GM19035 (cell line): ENCODE results near the gene CNST.
"Not testable (repeated sequence)": the region's sequence is repeated elsewhere in the genome, so short reads cannot be mapped to it uniquely, and the experiment has no call there.

Source experiments
- ATAC-seq: cut with Tn5 transposase; IDR thresholded peaks from one replicate; pipeline ENCODE4 v1.9.1; 2021; ENCODE audit not compliant: unreplicated experiment

Gene CNST

DNA sequence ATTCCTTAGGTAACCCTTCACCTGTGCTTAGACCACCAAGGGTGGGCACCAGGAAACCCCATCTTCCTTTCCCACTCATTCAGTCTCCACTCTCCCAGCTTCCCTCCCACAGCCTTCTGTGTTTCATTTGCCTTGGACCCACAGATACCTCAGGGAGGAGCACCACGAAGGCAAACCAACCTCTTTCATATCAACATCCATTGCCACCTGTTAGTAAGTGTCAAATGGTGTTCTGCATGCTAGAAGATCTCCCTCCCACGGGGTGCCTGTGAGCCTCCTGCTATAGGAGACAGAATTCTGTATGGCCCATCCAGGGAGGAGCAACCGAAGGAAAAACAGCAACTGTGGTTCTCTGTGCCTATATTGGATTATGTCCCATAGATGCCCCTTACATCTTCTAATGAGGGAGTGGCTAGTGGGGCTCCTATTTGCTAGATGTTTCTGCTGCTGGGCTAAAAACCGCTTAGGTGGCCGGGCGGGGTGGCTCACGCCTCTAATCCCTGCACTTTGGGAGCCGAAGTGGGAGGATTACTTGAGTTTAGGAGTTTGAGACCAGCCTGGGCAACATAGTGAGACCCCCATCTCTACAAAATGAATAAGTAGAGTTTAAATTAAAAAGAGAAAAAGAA is 132.3 kb downstream of the CNST start:
- ATAC-seq: no peak

DNA sequence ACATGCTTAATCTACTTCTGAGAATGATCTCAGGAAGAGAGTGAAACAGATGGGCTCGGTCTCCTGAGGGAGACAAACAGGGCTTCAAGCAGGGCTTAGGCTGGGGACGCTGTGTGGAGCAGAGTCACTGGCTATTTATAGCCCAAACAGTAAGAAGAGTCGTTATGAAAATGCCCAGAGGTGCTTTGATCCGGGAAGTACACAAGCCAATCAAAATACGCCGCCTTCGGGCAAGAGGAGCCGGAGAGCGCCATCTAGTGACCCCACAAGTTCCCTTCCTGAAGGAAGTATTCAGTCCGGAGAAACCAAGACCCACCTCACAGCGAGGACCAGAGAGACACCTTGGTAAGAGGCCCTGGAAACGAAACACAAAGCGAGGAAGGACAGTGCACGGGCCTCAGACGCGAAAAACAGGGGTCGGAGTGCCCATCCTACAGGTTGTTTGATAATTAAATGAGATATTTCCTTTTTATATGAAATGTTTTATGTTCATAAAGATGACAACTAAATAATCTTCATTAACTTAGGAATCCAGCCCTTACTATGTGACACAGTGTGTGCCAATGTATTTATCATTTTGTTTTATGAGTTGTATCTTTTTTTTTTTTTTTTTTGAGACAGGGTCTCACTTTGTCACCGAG is 133.0 kb downstream of the CNST start:
- ATAC-seq: peak; percentile 92

DNA sequence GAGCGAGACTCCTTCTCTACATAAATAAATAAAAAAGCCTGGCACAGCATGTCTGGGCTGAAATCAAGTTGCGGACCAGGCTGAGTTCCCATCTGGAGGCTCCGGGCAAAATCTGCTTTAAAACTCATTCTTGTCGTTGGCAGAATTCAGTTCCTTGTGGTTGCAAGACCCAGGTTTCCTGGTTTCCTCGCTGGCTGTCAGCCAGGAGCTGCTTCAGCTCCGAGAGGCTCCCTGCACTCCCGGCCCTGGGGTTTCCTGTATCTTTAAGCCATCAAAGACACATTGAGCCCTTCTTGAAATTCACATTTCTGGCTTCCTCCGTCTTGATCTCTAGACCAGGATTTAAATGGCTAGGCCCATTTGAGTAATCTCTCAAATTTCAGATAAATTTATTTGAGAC is 137.3 kb downstream of the CNST start:
- no peak for ATAC-seq

DNA sequence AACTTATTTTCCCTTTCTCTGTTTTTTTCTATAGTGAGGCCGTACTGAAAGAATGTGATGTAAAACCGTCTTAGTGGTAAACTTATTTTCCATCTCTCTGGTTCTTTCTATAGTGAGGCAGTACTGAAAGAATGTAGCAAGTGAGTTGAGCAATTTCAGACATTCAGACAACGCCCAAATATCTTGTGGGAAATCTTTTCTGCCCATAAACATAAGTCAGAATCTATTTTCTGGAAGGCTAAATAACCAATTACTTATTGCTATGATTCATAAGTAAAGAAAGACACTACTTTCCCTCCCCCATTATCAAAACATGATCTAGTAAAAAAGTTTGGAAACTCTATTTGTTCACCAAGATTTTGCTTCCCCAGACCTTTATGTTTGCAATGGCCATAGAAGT is 139.1 kb downstream of the CNST start:
- ATAC-seq: no peak

DNA sequence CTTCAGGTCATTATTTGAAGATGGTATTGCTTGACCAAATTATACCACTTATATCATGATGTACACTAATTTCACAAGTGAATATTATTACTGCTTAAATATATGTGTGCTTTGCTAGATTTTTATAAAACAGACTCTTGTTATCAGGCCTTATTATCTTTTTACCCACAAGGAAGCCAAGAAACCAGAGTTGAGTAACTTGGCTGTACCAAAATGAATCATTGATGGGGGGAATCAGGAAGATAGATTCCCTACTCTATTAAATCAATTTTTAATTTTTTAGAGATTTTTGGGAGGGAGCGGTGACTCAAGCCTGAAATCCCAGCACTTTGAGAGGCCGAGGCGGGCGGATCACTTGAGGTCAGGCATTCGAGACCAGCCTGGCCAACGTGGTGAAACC is 141.9 kb downstream of the CNST start:
- ATAC-seq: no peak

DNA sequence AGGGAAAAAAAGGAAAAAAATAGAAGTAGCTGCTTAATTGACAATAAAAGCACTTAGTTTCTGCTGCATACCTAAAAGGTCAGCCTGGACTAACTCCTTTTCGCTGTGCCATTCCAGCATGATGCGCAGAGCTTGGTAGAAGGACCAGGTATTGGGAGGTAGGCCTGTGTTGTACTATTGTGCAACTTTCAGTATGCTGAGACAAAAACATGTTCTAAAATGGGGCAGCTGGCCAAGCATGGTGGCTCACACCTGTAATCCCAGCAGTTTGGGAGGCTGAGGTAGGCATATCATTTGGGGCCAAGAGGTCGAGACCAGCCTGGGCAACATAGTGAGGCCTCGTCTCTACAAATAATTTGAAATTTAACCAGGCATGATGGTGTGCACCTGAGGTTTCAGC is 142.9 kb downstream of the CNST start:
- ATAC-seq: no peak

DNA sequence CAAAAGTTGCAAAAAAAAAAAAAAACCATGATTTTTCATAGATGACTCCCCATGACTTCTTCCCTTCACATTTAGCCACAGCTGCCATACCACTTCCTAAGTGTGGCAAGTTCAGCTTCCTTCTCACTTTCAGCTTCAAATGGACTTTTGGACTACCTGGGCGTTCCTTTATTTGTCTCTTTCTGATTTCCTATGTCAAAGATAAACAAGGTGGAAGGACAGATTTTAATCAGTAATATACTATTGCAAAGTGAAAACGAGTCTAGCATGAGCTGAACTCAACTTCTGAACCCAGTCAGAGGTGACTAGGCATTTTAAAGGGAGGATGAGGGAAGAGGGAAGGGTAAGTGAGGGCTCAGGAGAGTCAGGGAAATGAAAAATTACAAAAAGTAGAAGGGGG is 143.6 kb downstream of the CNST start:
- ATAC-seq: no peak

DNA sequence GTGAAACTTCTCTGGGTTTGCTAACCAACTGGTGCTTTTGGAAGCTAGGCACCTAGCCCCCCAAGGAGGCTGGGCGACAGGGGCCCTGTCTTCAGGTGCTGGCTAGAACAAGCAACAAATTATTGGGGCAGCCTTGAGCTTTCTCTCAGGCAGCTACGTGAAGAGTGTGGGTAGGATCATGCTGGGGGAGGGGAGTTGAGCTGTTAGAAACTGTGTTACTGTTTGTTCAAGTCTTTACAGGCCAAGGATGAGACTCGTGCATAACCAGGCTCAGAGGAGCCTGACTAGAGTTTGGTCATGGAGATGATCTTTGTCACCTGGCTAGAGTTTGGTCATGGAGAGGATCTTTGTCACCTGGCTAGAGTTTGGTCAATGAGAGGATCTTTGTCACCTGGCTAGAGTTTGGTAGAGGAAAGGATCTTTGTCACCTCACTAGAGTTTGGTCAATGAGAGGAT is 145.3 kb downstream of the CNST start:
- ATAC-seq: no peak

DNA sequence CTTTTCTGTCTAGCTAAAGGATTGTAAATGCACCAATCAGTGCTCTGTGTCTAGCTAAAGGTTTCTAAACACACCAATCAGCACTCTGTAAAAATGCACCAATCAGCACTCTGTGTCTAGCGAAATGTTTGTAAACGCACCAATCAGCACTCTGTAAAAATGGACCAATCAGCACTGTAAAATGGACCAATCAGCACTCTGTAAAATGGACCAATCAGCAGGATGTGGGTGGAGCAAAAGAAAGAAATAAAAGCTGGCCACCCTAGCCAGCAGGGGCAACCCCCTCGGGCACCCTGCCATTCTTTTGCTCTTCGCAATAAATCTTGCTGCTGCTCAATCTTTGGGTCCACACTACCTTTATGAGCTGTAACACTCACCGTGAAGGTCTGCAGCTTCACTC is 146.2 kb downstream of the CNST start:
- ATAC-seq: not testable (repeated sequence)
